RWPE1 (cell line): ENCODE measurements around the gene FOXA3.

Source experiments
- CTCF ChIA-PET: fragments of 350-600 bp; sonication (Branson Sonifier 250); formaldehyde crosslinking; extraction: SDS; loops from one replicate; lab custom pipeline; 2021; lab: Yijun Ruan, JAX
- POLR2A ChIA-PET: fragments of 400-600 bp; formaldehyde crosslinking; extraction: SDS; loops from one replicate; lab custom pipeline; 2020; ENCODE audit warnings: antibody characterized with exemption; ENCODE audit not compliant: low non-redundant PET; lab: Yijun Ruan, JAX
- DNase-seq: peaks from one replicate; pipeline ENCODE4 v3.0.0; 2012; ENCODE audit warnings: low spot score
- H3K27ac ChIP-seq: fragments of 450-650 bp; 2 replicates; pipeline ENCODE4 v1.5.1; 2017
- CTCF ChIP-seq: fragments of 450-650 bp; conservative IDR thresholded peaks from 2 replicates; pipeline ENCODE4 v1.5.1; 2017; ENCODE audit warnings: low read depth, mild to moderate bottlenecking

FOXA3 gene

GRCh38 chr19:45901912-45902650 is 38.0 kb downstream of the FOXA3 start, which contains the start of gene MYPOP:
MYPOP (minus strand) TSS chr19:45902613; CDS start chr19:45901773, 840 bp downstream.
- POLR2A ChIA-PET: interaction anchor here (0.5 to 0.6 kb wide), 2 partner anchors 16 to 232 kb away, joined by 3 to 6 read pairs; partner anchors contain the start of gene IRF2BP1
- CTCF ChIA-PET: interaction anchor here (0.6 to 1.2 kb wide), 3 partner anchors 160 to 396 kb away, joined by 3 read pairs; no protein-coding TSS in a partner anchor
- DNase-seq: no peak
- no peak for TF ChIP-seq CTCF
- H3K27ac ChIP-seq: peak within 1 kb of the TSS; percentile 85

GRCh38 chr19:45902651-45903625 is 38.8 kb downstream of the FOXA3 start:
- ChIA-PET POLR2A (interaction anchor here (0.5 to 0.6 kb wide), 3 partner anchors 17 to 232 kb away, joined by 3 to 6 read pairs (median 4); partner anchors contain the start of gene IRF2BP1), CTCF (no interaction called here)
- H3K27ac ChIP-seq: peak overlapping the region; percentile 85
- TF ChIP-seq CTCF: no peak
- DNase-seq: peak; percentile 100

- no peak for TF ChIP-seq CTCF
- ChIA-PET POLR2A (no interaction called here), CTCF (no interaction called here)
- no peak for DNase-seq
- H3K27ac ChIP-seq: no peak overlapping the region
These were observed 40.9 kb downstream of the FOXA3 start for GRCh38 chr19:45905011-45905410.

- no peak for DNase-seq
- TF ChIP-seq CTCF: no peak
- ChIA-PET POLR2A (no interaction called here), CTCF (no interaction called here)
- peak overlapping the region; percentile 61 for H3K27ac ChIP-seq
These were observed 42.1 kb downstream of the FOXA3 start for GRCh38 chr19:45906221-45906620.

GRCh38 chr19:45908956-45909355 is 44.8 kb downstream of the FOXA3 start:
- no peak for DNase-seq
- TF ChIP-seq CTCF: no peak
- H3K27ac ChIP-seq: no peak overlapping the region
- ChIA-PET POLR2A (interaction anchor here (0.5 kb wide), 1 partner anchor 49 kb away, joined by 5 read pairs; no protein-coding TSS in a partner anchor), CTCF (no interaction called here)

GRCh38 chr19:45911291-45911690 is 47.2 kb downstream of the FOXA3 start:
- ChIA-PET POLR2A (no interaction called here), CTCF (no interaction called here)
- H3K27ac ChIP-seq: no peak overlapping the region
- no peak for DNase-seq
- no peak for TF ChIP-seq CTCF
